CD4-positive, alpha-beta T cell treated with Interferon alpha-2 for 1 hour (primary cell): Measurements from ENCODE around the gene PLCD1.

Experiments
- DNase-seq, 2 donors: peaks; one replicate each; pipeline ENCODE4 v3.0.0-alpha.2; 2020 to 2022

The PLCD1 gene

DNA sequence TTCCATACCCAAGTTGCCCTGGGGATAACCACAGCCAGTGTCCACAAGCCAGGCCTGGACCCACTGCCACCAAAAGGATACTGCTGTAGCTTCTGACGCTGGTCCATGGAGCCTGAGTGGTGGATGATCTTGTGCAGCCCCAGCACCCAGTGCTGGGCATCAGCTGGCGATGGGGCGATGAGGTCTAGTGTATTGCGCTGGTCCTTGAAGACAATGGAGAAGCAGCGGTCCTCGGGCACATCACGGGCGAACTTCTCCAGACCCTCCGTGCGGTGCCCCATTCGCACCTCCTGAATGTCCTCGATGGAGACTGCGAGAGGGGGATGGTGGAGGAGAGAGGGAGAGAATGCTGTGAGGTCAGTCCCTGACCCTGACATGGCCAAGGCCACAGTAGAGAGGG is 13.0 kb downstream of the PLCD1 start:
- no peak for DNase-seq

DNA sequence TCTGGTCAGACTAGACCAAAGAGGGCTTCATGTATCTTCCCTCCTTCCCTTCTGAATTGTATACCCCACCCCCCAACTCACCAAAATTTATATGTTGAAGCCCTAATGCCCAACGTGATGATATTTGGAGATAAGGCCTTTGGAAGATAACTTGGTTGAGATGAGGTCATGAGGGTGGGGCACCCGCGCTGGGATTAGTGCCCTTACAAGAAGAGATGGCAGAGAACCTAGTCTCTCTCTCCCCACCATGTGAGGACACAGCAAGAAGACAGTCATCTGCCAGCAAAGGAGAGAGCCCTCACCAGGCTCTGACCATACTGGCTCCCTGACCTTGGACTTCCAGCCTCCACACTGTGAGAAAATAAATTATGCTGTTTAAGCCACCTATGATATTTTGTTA is 13.5 kb downstream of the PLCD1 start:
- no peak for DNase-seq

DNA sequence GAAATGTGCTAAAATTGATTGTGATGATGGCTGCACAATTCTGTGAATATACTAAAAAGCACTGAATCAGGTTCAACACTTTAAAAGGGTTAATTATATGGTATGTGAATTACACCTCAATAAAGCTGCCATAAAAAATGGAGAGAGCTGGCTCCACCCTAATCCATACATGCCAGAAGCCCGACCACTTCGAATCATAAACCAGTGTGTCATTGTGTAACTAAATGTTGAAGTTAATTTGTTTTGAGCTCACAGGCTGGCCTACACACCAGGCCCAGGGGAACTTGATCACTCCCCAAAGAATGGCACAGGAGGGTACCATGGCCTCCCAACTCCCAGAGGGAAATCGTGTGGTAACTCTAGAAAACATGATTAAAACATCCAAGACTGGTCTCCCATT is 14.0 kb downstream of the PLCD1 start:
- no peak for DNase-seq

DNA sequence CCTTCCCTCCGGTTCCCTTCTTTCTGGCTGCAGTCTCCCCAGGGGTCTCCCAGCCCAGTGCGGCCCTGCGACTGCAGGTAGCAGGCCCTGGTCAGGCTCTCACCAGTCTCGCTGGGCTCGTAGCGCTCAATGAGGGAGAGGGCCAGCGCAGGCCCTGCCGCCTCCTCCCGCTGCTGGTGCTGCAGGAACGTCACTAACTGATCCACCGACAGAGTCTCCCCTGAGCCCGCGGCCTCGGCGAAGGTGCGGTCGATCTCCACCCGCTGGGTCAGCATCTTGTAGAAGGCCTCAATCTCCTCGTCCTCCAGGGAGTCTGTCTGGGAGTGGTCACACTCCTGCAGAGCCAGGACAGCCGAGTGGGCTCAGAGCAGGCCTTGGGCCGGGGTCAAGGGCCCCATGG is 18.3 kb downstream of the PLCD1 start:
- no peak for DNase-seq

DNA sequence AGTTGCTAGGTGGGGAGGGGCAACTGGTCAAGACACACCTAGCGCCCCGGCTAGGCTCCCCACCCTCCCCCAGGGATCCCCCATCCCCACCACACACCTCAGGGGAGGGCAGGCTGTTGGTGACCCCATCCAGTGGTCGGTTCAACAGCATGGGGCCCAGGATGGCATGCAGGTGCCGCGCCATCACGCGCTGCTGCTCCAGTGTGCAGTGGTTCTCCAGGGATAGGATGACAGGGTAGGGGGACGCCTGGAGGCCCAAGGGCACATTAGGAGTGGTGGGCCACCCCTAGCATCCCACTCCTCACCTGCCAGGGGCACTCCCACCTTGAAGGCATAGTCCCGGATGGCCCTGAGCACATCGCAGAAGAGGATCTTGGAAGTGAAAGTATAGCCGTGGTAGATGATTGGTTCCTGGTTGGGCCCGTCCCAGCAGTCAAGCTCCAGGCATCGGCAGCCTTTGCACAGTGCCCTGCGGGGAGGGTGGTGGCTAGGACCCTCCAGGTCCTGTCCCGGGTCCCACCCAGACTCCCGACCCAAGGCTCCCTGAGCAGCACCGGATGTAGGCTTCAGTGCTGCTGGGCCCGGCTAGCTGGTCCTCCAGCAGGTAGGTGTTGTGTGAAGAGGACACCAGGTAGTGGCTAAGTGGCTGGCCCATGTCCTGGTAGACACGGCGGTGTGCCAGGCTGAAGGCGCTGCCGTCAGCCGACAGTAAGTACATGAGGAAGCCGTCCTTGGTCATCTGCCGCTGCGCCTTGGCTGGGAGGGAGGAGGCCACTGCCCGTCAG is 19.4 kb downstream of the PLCD1 start:
- DNase-seq, result no peak

DNA sequence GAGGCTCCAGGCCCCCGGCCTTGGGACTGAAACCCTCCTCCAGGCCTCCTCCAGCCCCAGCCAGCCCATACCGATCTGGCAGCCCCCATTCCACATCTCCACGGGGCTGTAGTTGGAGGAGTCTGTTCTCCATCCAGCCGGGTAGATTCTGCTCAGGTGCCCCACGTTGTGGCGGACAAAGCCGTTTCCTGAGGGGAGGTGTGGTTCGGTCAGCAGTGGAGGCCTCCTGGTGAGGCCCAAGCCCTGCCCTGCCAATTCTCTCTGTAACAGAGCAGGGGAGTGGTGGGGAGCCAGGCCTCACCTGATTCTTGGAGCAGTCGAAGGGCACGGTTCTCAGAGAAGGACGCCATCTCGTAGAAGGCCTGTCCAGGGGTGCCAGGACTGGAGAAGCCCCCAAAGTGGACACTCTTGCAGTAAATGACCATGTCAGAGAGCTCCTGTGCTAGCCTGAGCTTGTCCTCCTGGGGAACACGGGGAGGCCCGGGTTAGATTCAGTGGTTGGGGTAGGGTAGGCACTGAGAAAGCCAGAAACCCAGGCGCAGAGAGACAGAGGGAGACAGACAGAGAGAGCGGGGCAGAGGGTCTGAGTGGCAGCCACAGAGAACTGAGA is 20.4 kb downstream of the PLCD1 start:
- DNase-seq, result no peak

DNA sequence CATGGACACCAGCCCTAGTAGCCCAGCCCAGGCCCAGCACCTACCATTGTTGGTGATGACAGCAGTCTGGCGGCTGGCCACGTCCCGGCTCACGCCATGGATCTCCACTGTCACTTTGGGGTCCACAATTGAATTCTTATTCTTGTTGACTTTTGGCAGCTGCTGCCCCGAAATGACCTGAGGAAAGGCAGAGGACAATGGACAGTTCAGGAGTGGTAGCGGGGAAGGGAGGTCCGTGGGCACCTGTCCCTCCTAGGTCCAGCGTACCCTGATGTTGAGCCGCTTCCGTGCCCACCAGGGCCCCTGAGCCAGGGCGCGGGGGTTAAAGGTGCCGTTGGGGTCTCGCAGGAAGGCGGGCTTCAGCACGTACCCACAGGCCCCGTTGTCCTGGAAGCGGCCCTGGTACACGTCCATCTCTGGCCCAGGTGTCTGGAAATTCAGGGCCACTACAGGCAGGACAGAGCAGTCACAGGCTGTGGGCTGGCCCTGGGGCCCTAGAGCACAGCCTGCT is 21.2 kb downstream of the PLCD1 start:
- DNase-seq, result no peak

DNA sequence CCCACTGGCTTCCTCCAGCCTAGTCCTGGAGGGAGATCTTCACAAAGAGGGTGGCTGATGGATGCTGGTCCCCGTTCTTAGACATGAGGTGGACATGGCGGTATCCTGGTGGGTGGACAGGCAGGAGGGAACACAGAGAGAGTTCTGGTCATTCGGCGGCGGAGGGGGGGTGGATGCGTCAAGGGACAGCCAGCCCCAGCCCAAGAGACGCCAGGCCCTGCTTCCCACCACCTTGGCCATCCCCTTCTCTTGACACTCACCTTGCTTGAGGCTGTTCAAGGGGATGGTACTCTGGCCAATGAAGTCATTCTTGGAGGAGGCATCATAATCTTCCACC is 21.7 kb downstream of the PLCD1 start:
- DNase-seq, result no peak

DNA sequence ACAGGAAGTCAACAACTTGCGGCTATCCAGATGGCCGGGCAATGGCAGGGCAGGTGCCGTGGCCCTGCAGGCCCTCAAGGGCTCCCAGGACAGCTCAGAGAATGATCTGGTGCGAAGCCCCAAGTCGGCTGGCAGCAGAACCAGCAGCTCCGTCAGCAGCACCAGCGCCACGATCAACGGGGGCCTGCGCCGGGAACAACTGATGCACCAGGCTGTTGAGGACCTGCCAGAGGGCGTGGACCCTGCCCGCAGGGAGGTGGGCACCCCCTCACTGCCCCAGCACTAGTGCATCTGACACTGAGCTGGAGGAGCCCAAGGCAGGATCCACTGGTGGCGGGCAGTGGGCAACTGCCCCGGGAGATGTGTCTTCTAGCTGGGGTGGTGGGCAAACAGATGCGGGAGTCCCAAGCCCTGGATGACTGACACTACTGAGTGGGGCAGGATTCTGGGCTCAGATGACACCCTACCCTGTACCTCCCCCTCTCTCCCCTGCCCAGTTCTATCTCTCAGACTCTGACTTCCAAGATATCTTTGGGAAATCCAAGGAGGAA is 22.9 kb downstream of the PLCD1 start:
- no peak for DNase-seq

DNA sequence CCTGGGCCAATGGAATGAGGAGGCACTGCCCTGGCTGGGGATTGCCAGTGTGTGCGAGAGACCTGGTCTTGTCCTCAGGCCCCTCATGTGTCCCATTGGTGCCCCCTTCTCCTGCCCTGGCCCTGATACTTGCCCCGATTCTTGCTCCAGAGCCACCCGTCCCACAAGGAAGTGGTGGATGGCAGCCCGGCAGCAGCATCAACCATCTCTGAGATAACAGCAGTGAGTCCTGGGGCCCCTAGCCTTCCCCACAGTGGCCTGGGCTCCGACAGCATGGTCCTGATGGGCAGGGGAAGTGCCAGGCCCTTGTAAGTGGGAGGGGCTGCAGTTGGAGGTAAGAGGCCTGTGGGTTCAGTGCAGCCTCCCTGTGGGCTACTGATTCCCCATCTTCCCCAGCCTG is 23.4 kb downstream of the PLCD1 start:
- DNase-seq, result no peak

DNA sequence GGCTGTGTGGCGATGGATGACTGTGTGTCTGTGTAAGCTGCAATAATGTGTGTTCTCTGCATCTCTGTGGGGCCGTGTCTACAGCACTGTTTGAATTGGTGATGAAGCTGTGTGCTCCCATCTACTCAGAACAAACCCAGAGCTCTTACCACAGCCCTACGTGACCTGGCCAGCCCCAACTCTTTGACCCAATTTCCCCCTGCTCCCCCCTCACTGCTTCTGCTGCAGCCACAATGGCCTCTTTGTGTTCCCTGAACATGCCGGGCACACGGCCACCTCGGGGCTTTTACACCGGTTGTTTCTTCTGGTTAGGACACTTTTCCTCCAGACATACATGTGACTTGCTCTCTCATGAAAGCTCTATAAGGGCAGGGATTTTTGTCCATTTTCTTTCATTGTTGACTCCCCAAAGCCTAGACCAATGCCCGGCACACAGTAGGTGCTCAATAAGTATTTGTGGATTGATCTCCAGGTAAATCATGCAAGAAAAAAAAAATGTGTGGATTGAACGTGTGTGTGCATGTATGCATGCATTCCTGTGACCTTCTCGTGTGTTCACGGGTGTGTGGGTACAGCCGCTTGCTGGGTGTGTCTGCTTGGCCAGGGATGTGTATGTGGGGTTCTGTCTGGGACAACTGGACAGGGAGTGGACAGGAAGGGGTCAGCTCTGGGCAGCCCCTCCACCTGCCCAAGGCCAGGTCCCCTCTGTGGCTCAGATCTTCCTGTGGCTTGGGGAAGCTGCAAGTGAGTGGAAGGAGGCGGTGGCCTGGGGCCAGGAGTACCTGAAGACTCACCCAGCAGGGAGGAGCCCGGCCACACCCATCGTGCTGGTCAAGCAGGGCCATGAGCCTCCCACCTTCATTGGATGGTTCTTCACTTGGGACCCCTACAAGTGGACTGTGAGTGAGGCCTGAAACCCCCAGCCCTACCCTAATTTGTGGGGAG is 24.1 kb downstream of the PLCD1 start:
- DNase-seq, result no peak

DNA sequence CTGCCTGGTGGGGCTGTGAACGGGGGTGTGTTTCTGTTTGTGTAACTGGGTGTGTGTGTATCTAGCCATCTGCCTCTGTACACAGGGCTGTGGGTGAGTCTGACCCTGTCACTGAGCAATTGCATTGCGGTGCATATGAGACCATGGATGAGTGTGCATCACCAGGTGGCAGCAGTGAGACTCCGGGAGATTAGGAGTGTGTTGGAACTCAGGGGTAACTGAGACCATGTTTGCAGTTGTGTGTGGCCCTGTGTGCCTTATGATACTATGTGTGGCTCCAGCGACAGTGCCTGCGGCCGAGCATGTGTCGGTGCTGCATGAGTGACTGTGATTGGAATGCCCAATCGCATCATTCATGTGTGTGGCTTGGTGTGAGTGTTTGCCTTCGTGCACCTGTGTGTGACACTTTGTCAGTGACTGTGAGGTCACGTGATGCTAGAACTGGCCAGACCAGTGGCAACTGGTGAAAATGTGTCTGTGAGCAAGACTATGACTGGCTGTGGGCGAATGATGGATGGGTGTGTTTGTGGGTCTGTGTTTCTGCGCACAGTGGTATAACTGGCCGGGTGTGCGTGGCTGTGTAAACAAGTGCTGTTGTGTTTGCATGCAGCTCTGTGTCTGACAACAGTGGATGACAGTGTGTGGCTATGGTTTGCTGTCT is 24.9 kb downstream of the PLCD1 start:
- peak; percentile 52 to 67 for DNase-seq

DNA sequence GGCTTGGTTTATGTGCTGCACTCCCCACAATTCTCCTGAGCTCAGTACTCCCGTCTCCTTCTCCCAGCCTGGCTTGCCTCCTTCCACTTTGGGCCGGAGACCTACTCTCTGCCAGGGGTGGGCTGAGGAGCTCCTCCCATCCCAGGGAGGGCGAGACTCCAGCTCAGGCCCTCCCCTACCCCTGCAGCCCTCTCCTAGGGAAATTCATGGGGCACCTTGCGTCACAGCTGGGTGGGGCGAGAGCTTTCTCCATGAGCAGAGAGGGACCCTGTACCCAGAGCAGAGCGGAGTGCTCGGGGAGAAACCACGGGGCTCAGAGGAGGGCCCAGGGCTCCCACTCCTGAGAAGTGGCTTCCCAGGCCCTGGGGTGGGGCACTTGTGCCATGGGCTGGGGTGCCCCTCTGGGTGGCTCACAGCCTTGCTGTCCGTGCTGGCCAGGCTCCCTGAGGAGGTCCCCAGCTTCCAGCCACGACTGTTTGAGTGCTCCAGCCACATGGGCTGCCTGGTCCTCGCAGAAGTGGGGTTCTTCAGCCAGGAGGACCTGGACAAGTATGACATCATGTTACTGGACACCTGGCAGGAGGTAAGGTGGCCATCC is 25.5 kb downstream of the PLCD1 start:
- DNase-seq, result no peak

DNA sequence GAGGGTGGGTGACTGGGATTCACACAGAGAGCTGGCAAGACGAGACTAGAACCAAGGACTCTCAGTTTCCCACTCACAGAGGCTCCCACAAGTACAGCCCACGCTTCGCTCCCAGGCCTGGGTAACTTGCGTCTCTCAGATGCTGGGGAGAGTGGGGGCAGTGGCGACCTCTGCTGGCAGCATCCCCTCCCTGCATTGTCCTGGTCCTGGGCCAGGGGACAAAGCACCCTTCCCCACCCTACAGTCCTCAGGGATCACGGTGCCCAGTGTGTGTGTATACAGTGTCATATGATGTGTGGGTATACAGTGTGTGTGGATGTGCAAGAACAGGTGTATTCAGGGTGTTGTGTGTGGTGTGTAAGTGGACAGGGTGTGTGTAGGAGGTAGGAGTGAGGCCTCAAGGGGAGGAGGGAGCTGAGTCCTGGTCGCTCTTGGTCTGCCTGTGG is 26.0 kb downstream of the PLCD1 start:
- DNase-seq, result peak; percentile 43 to 67

DNA sequence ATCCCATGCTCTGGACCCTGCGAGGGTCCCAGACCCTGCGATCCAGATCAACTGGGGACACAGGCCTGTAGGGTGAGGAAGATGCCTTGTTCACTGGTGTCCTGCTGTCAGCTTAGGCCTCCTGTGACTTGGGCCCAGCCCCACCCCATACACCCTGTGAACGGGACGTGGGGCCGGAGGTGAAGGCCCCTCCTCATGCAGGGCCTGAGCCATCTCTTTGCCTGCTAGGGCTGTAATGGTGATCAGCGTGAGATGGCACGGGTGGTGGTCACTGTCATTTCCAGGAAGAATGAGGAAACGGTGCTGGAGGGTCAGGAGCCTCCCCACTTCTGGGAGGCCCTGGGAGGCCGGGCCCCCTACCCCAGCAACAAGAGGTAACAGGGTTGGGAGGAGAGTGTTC is 26.5 kb downstream of the PLCD1 start:
- DNase-seq, result no peak

DNA sequence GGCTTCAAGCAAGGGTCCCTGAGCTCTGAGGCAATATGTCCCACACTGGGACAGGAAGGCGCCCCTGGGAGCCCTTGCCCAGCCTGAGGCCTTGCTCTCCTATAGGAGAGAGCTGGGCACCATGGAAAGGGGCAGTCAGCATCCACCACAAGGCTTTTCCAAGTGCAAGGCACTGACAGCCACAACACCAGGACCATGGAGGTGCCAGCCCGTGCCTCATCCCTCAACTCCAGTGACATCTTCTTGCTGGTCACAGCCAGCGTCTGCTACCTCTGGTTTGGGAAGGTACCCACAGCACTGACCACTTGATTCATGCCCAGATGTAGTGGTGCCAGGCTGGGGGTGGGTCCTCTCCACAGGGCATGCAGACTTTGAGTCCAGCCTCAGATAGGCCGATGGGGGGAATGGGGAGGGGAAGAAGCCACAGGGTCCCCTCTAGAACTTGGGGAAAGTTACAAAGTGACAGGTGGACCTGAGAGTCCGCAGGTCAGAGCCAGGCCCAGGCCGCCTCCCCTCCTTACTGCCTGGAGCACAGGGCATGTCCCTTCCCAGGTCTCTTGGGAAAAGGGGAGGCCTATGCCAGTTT is 27.1 kb downstream of the PLCD1 start:
- DNase-seq, result no peak

DNA sequence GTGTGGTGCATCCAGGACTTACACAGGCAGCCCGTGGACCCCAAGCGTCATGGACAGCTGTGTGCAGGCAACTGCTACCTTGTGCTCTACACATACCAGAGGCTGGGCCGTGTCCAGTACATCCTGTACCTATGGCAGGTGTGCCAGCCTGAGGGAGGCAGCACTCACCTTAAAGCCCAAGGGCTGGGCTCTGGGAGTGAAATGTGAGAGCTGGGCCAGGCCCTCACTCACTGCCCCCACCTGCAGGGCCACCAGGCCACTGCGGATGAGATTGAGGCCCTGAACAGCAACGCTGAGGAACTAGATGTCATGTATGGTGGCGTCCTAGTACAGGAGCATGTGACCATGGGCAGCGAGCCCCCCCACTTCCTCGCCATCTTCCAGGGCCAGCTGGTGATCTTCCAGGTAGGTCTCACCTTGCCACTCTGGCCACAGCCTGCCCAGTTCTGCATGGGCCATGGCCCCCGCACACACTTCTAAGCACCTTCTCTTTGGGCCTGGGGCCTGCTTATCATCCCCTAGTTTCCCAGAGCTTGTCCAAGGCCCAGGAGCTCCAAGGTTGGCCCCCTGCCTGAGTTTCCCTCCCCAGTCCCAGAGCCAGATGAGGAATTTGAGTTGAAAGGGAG is 27.9 kb downstream of the PLCD1 start:
- DNase-seq, result no peak

DNA sequence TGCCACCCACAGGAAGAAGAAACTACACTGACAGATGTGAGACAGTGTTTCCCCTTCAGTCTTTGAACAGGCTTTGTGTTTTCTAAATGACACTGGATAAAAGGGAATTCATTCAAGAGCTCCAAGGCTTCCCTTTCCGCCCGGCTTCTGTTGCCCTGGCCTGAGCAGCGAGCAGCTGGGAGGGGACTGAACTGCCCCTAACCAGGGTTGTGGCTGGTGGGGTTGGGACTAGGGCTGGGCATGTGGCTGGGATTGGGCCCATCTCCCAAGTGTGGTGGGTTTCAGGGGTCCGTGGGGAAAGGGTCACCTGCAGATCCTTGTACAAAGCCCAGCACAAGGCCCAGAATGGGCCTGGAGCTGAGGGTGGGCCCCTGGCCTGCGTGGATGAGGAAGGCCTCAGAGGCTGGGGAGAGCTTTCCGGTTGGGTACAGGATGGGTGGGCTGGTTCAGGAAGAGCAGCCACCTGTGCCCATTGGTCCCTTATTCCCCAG is 28.4 kb downstream of the PLCD1 start:
- no peak for DNase-seq

DNA sequence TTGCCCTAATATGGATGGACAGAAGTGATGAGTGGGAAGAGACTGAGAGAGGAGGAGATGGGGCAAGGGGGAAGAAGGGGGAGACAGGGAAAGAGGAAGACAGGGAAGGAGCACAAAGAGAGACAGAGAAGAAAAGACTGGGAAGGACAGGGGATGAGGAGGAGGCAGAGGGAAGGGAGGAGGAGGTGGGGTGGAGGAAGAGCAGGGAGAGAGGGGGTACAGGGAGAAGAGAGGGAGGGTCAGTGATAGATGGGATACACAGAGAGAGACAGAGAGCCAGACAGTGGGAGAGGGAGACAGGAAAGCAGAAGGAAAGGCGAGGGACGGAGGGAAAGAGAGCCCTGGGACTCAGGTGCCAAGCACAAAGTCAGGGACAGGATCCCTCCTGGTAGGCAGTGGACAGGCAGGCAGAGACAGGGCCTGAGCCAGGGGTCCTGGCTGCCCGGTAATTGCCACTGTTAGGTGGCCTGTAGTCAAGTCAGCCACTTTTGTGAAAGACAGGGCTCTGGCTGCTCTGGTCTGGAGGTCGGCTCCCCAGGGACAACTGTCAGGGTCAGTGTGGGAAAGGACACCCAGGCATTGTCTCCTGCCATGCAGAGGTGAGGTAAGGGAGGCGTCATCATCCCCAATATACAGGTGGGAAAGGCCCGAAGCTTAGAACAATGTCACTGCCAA is 29.1 kb downstream of the PLCD1 start:
- no peak for DNase-seq

DNA sequence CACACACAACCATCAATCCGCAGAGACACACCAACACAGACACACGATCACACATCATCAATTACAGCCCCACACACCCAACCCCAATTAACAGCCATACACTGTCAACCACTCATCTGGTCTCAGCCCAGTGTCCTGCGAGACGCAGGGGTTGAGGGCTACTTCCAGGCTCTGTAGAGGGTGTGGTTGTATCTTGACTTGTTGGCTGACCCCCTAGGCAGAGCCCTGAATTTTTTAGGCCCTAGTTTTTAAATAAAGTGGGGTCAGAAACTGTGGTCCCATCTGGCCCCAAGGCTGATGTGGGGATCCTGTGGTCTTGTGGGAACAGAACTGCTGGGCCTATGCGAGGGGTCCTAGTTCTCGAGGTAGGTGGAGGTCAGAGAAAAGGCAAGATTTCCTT is 29.6 kb downstream of the PLCD1 start:
- DNase-seq, result no peak
